ENCODE data around the gene IRF2BP1.

Gene IRF2BP1

DNA sequence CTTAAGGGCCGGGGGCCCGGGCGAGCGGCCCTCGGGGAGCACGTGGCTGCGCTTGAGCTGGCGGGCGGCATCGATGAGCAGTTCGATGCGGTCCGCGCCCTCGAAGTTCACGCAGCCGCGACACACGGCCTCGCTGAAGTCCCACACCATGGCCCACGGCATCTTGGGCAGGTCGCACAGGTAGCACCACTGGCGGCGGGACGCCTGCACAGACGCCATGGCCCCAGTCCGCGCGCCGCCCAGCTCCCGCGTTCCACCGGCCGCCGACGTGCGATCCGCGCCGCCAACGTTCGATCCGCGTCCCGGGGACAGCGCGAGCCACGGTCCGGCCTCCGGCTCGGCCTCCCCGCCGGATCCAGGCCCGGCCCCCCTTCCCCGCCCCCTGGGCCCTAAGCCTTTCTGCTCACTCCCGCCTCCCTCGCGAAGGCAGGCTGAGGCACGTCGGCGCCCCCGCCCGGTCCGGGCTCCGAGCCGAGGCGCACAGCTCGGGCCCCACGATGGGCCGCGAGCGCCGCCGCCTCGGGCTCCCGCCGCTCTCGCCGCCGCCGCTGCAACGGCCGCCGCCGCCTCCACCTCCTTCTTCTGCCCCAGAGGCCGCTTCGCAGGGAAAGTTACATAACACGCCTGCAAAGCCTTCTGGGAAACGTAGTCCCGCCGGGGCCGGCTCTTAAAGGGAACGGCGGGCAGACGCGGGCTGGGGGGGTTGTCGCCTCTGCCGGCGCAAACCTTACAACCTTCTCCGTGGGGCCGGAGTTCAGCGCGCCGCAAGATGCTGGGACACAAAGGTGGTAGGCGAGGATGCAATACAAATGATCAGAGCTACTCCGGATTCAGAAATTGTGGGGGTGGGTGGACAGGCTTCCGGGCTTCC, at the start of gene IRF2BP1:
Gene IRF2BP1, minus strand, starts transcription at position 586 of the 871 bp plus-strand sequence. Its CDS starts 367 bp downstream, at position 219.
- peak; percentile 83 for DNase-seq

DNA sequence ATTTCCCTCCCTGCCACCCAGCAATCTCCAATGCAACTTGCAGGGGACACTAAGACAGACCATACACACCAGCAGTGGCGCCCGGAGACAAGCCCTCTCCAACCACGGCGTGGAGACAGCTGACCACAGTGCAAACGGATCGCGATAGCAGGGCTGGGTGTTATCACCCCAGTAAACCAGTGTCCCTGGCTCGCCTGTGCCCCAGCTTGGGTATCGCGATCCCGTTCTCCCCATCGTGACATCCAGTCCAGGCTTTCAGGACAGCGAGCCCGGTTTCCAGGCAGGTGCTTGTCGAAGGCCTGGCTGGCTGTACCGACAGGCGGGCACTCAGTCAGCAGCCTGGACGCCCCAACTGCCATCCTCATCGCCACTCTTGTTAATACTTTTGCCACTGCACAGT, 49.3 kb upstream of the IRF2BP1 start:
- no peak for DNase-seq

DNA sequence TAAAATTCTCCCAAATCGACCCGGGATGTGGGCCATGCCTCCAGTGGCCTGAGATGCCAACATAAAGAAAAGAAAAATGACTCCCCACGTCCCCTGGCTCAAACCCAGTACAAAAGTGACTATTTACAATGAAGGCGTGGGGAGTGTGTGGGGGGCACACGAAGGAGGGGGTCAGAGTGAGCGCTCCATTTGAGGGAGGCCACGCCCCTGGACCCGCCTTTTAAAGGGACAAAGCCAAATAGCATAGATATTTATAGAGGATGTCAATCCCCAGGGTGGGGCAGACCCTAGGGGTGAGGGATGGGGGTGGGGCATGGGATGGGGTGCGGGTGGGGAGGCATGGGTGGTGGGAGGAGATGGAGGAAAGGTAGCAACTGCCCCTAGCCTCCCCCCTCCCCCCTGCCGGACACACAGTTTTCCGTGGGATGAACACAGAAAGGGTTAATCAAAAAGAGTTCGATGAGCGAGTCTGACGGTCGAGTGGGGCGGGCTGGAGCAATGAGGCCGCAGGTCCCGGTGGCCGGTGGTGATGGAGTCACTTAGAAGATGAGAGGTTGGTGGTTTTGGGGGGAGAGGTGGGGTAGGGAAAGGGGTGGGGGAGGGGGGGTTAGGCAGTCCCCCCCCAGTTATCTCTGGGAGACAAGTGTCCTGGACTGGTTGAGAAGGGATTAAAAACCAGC, 48.8 kb upstream of the IRF2BP1 start:
- no peak for DNase-seq

- DNase-seq: no peak
Observed at GRCh38 chr19:45933759-45934158, 47.8 kb upstream of the IRF2BP1 start.

GRCh38 chr19:45931055-45931454, 45.1 kb upstream of the IRF2BP1 start:
- no peak for DNase-seq

DNA sequence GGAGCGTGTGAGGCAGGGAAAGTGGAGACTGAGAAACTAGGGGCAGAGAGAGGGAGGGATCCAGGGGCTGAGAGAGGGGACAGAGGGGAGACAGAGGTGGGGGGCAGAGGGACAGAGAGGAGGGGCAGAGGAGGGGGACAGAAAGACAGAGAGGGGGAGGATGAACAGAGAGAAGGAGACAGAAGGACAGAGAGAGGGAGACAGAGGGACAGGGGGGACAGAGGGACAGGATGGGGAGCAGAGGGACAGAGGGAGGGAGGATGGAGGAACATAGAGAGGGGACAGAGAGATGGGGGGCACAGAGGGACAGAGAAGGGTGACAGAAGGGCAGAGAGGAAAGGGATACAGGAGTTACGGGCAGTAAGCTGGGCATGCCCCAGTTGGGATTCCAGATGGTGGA, 43.3 kb upstream of the IRF2BP1 start:
- no peak for DNase-seq

DNA sequence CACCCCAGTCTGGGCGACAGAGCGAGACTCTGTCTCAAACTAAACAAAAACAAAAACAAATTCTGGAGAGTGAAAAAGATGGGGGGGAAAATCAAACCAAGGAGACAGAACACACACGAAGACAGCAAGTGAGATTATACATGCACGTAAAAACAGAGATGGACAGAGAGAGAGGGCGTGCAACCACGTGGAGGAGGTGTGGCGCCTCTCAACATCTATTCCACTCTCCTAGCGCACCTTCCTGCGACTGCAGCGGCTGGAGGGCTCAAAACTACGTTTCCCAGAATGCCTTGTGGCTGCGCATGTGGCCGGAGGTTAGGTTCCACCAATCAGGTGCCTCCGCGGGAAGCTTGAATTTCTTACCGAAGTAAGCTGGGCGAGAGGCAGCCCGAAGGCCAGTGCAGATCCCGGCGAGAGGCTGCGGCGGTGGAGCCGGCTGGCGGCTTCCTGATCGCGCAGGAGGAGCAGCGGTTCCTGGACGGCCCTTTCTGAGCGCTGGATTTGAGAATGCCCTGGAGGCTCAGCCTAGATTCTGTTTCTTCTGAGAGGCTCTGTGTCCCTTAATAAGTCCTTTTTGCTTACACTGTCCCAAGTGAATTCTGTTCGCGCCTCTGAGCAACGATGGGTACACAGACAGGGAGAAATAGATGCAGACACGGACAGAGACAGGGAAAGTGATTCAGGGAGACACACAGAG, 41.8 kb upstream of the IRF2BP1 start:
- DNase-seq: peak; percentile 85

DNA sequence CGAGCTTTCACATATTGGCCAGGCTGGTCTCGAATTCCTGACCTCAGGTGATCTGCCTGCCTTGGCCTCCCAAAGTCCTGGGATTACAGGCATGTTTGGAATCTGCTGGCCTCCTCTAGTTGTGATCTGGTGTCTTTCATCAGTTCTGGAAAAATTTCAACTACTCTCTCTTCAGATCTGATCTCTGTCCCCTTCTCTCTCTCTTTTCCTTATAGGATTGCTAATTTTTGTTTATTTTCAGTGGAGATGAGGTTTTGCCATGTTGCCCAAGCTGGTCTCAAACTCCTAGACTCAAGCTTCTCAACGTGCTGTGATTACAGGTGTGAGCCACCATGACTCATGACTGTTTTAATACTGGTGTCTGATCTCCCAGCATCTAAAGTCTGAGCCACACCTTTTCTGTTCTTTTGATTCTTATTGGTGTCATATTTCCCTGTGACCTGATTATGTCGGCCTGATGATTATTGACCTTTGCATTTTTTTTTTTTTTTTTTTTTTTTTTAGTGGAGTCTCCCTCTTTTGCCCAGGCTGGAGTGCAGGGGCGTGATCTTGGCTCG, 39.0 kb upstream of the IRF2BP1 start:
- DNase-seq: no peak

- no peak for DNase-seq
Observed at GRCh38 chr19:45922281-45922680, 36.3 kb upstream of the IRF2BP1 start.

DNA sequence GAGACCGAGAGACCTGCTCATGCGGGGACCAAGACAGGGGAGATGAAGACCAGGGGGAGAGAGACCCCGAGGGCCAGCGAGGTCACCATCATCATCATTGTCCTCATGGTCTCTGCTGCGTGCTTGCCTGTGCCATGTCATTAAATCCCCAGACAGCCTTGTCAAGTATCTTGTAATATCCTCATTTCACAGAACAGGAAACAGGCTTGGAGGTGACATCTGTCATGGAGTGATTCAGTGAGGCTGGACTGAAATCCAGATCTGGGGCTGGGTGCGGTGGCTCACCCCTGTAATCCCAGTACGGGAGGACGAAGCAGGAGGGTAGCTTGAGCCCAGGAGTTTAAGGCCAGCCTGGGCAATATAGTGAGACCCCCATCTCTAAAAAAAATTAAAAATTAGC, 34.5 kb upstream of the IRF2BP1 start:
- no peak for DNase-seq

DNA sequence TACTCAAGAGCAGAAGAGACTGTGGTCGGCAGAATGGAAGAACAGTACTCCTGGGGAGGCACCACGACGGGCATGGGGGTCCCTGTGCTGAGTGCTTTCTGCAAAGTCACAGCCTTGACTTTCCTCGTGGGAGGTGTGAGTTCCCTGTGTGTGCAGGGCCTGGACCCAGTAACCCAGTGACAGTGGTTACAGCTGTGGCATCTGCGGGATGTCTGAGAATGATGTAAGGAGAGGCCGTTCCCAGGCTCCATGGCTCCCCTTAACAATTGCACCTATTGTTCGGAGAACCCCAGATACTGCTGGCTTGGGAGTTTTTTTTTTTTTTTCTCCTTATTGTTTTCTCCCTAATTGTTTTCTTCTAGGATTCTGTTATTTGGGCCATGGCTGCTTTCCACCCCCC, 33.7 kb upstream of the IRF2BP1 start:
- DNase-seq: no peak

GRCh38 chr19:45918721-45919120, 32.8 kb upstream of the IRF2BP1 start:
- no peak for DNase-seq

DNA sequence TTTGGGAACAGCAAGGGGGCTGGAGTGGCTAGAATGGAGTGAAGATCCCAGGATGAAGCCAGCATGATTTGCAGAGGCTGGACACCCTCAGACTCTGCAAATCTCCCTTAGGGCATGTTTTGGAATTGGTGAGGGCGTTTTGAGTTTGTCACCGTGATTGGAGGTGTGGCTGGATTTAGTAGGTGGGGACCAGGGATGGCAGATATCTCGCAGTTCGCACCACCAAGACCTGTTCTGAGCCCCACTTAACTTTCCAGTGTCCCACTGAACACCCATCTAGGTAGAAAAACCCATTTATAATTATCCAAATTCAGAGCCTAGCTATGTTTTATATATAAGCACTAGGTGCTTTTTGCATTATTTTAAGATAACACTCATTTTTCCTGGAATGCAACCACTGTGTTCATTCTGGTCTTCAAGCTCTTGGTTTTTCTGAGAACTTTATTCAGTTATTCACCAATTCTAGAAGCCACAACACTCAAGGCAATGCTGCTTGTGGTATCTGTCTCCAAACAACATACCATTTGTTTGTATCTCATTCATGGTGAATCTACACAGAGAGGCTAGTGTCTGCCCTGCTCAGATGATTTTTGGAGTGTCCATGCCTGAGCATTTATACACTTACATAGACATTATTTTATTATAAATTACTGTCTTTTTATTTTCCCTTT, 31.6 kb upstream of the IRF2BP1 start:
- no peak for DNase-seq

DNA sequence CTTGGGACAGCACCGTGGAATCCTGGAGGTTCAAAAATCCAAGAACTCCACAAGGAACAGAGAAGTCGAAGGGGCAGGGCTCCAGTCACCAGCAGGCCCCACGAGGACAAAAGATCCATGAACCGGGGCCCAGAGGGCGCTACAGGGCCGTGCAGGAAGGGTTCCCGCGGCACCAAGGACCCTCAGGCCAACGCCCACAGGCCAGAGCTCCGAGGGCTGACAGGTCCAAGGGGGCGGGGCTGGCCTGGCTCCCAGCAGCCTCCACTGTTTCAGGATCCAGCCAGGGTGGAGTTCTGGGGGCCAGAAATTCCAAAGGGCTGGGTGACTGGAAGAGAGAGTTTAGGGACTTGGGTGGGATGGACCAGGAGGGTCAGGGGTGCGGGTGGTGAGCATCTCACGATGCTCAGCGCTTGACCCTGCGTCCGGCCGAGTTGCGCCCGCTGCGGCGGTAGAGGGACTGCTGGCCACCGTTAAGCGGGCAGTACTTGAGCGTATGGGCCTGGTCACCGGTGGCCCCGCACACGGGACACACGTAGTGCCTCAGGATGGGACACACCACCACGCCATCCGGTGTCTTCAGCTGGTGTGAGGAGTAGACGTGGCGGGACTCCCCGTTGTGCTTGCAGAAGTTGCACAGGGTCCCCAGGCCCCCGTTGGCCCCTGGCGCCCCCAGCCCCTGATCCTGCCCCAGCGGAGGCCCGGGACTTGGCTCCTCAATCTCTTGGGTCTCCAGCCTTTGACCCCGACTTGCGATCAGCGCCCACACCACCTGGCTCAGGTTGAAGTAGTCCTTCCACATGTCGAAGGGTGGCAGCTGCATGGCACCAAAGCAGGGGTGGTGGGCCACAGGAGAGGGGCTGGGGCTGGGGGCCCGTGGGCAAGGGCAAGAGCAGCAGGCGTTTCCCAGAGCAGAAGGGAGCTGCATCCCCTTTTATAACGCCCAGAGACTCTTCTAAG, 28.2 kb upstream of the IRF2BP1 start, which contains the start of gene NANOS2:
Gene NANOS2, minus strand, starts transcription at position 905 of the 957 bp plus-strand sequence. Its CDS starts 85 bp downstream, at position 820.
- no peak for DNase-seq

- no peak for DNase-seq
Observed at GRCh38 chr19:45911291-45911690, 25.4 kb upstream of the IRF2BP1 start.

DNA sequence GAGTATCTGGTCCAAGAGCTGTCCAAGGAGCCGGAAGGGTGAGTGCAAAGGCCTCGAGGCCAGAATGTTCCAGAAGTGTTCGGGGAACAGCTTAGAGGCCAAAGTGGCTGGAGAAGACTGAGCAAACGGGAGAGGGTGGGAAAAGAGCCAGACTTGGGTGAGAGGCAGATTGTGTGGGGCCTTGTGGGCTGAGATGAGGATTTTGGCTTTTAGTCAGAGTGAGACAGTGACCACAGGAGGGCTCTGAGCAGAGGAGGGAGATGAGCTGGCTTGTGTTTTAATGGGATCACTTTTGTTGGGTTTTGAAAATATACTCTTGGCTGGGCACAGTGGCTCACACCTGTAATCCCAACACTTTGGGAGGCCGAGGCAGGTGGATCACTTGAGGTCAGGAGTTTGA, 23.0 kb upstream of the IRF2BP1 start:
- DNase-seq: no peak

GRCh38 chr19:45906221-45906620, 20.3 kb upstream of the IRF2BP1 start:
- DNase-seq: no peak

GRCh38 chr19:45905011-45905410, 19.1 kb upstream of the IRF2BP1 start:
- no peak for DNase-seq

- DNase-seq: peak; percentile 96
Observed at GRCh38 chr19:45902651-45903625, 17.0 kb upstream of the IRF2BP1 start.

Data from GDM1 (cell line).